Measurements from ENCODE around the gene P2RY8. TPM values are rescaled to one million over a fixed set of nuclear protein-coding genes. Genes with fewer than 3 reads are reported as not detected.

The P2RY8 gene
- total RNA-seq, result not detected in 2 replicates

GRCh38 chrX:1537031-1537715, at the start of gene P2RY8:
Gene P2RY8 (minus strand): TSS chrX:1537185. CDS start chrX:1466558, 70,627 bp downstream.

GRCh38 chrX:1452516-1453394, 84.2 kb downstream of the P2RY8 start, which contains the start of gene ASMTL:
Gene ASMTL (minus strand): TSS chrX:1452909. CDS start chrX:1452840, 69 bp downstream.

Other genes with a start within 250 kb of the P2RY8 start
- not detected in 2 replicates for gene IL3RA, start 200.4 kb downstream of the P2RY8 start, total RNA-seq
- 266 and 298 TPM in 2 replicates for gene SLC25A6, start 145.1 kb downstream of the P2RY8 start, total RNA-seq
- gene ASMTL, start 84.3 kb downstream of the P2RY8 start, total RNA-seq, result 30.8 and 44.7 TPM in 2 replicates
- 19.9 and 21.4 TPM in 2 replicates for gene AKAP17A, start 54.4 kb upstream of the P2RY8 start, total RNA-seq
- gene ASMT, start 77.9 kb upstream of the P2RY8 start, total RNA-seq, result not detected in 2 replicates